K562 (cell line): ENCODE data around the gene HMBS. TPM values are rescaled to one million over a fixed set of nuclear protein-coding genes. Genes with fewer than 3 reads are reported as not detected.

Experiments
- ATF2 ChIP-seq: sonication (generic); formaldehyde crosslinking; IDR thresholded peaks from 2 replicates; pipeline ENCODE4 v1.8.1; 2022; ENCODE audit warnings: missing genetic modification reagents
- CREB1 ChIP-seq, 2 experiments: sonication (generic) in 1 of 2; formaldehyde crosslinking in 1 of 2; IDR thresholded peaks; 2 replicates each; pipeline versions ENCODE4 v1.6.1 to v1.8.0; 2012 to 2022; ENCODE audit warnings: inconsistent platforms in 1 of 2, mild to moderate bottlenecking in 1 of 2, missing genetic modification reagents in 1 of 2, moderate library complexity in 1 of 2
- GATAD2B ChIP-seq: fragments of 450-650 bp; IDR thresholded peaks from 2 replicates; pipeline ENCODE4 v1.6.1; 2017; ENCODE audit warnings: mild to moderate bottlenecking, borderline replicate concordance
- GTF2B ChIP-seq: IDR thresholded peaks from 2 replicates; pipeline ENCODE4 v1.6.1; 2011; ENCODE audit not compliant: insufficient read length; ENCODE audit errors: extremely low read depth
- HNRNPL ChIP-seq: fragments of 200-400 bp; formaldehyde crosslinking; IDR thresholded peaks from 2 replicates; pipeline ENCODE4 v1.6.1; 2017; ENCODE audit warnings: low read depth, mild to moderate bottlenecking, low read length
- LCOR ChIP-seq: sonication (generic); formaldehyde crosslinking; IDR thresholded peaks from 2 replicates; pipeline ENCODE4 v1.8.0; 2022; ENCODE audit warnings: mild to moderate bottlenecking, missing genetic modification reagents
- MAX ChIP-seq: sonication (generic); formaldehyde crosslinking; IDR thresholded peaks from 2 replicates; pipeline ENCODE4 v1.9.0; 2022; ENCODE audit warnings: mild to moderate bottlenecking, missing genetic modification reagents
- NBN ChIP-seq: fragments of 450-650 bp; IDR thresholded peaks from 2 replicates; pipeline ENCODE4 v1.6.1; 2016; ENCODE audit warnings: low read depth, mild to moderate bottlenecking
- NR1H2 ChIP-seq: sonication (generic); formaldehyde crosslinking; IDR thresholded peaks from 2 replicates; pipeline ENCODE4 v1.4.0; 2020; ENCODE audit warnings: mild to moderate bottlenecking, missing genetic modification reagents
- PCBP2 ChIP-seq: fragments of 200-400 bp; formaldehyde crosslinking; IDR thresholded peaks from 2 replicates; pipeline ENCODE4 v1.6.1; 2018; ENCODE audit warnings: low read length, low read depth, mild to moderate bottlenecking, moderate library complexity; ENCODE audit not compliant: poor library complexity, severe bottlenecking
- PHF8 ChIP-seq: fragments of 200-600 bp; sonication (generic); IDR thresholded peaks from 2 replicates; pipeline ENCODE4 v1.6.1; 2012; ENCODE audit warnings: mixed run types, mild to moderate bottlenecking, inconsistent platforms, low read length, moderate library complexity, borderline replicate concordance
- POLR2B ChIP-seq: fragments of 450-650 bp; IDR thresholded peaks from 2 replicates; pipeline ENCODE4 v1.6.1; 2018; ENCODE audit warnings: low read depth; ENCODE audit not compliant: partially characterized antibody
- SIRT6 ChIP-seq: IDR thresholded peaks from one replicate; pipeline ENCODE4 v1.6.1; 2012; ENCODE audit warnings: low read depth, mild to moderate bottlenecking, control low read depth, inconsistent platforms, low read length, moderate library complexity
- SP1 ChIP-seq: sonication (generic); formaldehyde crosslinking; IDR thresholded peaks from 2 replicates; pipeline ENCODE4 v1.8.1; 2022; ENCODE audit warnings: mild to moderate bottlenecking, missing genetic modification reagents
- TEAD4 ChIP-seq, 2 experiments: sonication (generic) in 1 of 2; formaldehyde crosslinking in 1 of 2; IDR thresholded peaks; 2 replicates each; pipeline versions ENCODE4 v1.6.1 to v1.8.0; 2012 to 2022; ENCODE audit warnings: borderline replicate concordance in 1 of 2, inconsistent platforms in 1 of 2, low read length in 1 of 2, mild to moderate bottlenecking in 1 of 2, missing genetic modification reagents in 1 of 2
- TSC22D4 ChIP-seq: fragments of 450-650 bp; IDR thresholded peaks from 2 replicates; pipeline ENCODE4 v1.6.1; 2016; ENCODE audit warnings: missing genetic modification characterization, missing biosample characterization, control low read depth
- XRCC4 ChIP-seq: IDR thresholded peaks from one replicate; pipeline ENCODE4 v1.6.1; 2011; ENCODE audit not compliant: insufficient read depth, insufficient read length; ENCODE audit errors: extremely low read depth
- ZNF184 ChIP-seq: sonication (generic); formaldehyde crosslinking; IDR thresholded peaks from 2 replicates; pipeline ENCODE4 v1.5.0; 2020; ENCODE audit warnings: missing genetic modification reagents
- ZNF347 ChIP-seq: fragments of 450-650 bp; formaldehyde crosslinking; IDR thresholded peaks from 2 replicates; pipeline ENCODE4 v1.4.0; 2020; ENCODE audit warnings: low read depth, mild to moderate bottlenecking, moderate library complexity
- ZZZ3 ChIP-seq: fragments of 450-650 bp; IDR thresholded peaks from 2 replicates; pipeline ENCODE4 v1.6.1; 2016; ENCODE audit warnings: antibody characterized with exemption, mild to moderate bottlenecking, moderate library complexity
- polyA plus RNA-seq, 8 experiments: library from polyadenylated mRNA; depleted of rRNA in 4 of 8; stranded (reverse) in 5 of 8; unstranded in 3 of 8; fragments of >200 nt; fragmentation: Nextera tagmentation in 2 of 8; fragmentation: Illumina TruSeq in 1 of 8; extraction: Ambion mirVana in 2 of 8; extraction: Trizol in 1 of 8; gene quantifications; 2 replicates each; pipeline versions ENCODE4 v1.2.1 to v1.2.3, GENCODE V29; 2011 to 2014; ENCODE audit warnings: inconsistent platforms in 1 of 8, missing spikeins in 1 of 8
- total RNA-seq, 7 experiments: library from RNA; depleted of rRNA in 6 of 7; stranded (reverse); fragments of >200 nt in 6 of 7; fragmentation: Illumina TruSeq in 2 of 7; extraction: Trizol in 2 of 7; gene quantifications; 2 replicates each; pipeline versions ENCODE4 v1.2.1 to v1.2.3, GENCODE V29; 2011 to 2021; ENCODE audit warnings: low replicate concordance in 1 of 7

The HMBS gene
- total and polyA plus RNA-seq, 9 of the 15 experiments (the other 6 are each of a cell fraction or from before 2014, with no cell fraction given), result 56.9 to 385 (median 286) TPM

- TF ChIP-seq ZZZ3, result no peak
- TF ChIP-seq GATAD2B, result no peak
- 0 out of 2 replicates have a peak, but pooled peaks have one; percentile 39 for TF ChIP-seq SP1 (CRISPR knock-in tag)
- TF ChIP-seq PCBP2, result no peak
- peak; percentile 26; the same call in 1 of the 2 replicates for TF ChIP-seq LCOR
- TF ChIP-seq MAX (CRISPR knock-in tag), result no peak
- no peak; the same call in 1 of the 2 replicates for TF ChIP-seq CREB1 (IDR thresholded peaks at IDR 0.05)
- TF ChIP-seq CREB1 (CRISPR knock-in tag; IDR thresholded peaks at IDR 0.05), result no peak
- TF ChIP-seq NR1H2 (CRISPR knock-in tag), result no peak
- TF ChIP-seq TEAD4 (IDR thresholded peaks at IDR 0.05; ENCODE audit: low read length), result 0 out of 2 replicates have a peak, but pooled peaks have one; percentile 3
- TF ChIP-seq TEAD4 (CRISPR knock-in tag; IDR thresholded peaks at IDR 0.05; ENCODE audit: borderline replicate concordance), result no peak
- TF ChIP-seq NBN, result no peak
- TF ChIP-seq XRCC4, result no peak
- no peak for TF ChIP-seq SIRT6
- TF ChIP-seq ZNF347 (CRISPR knock-in tag), result no peak
- no peak for TF ChIP-seq POLR2B
- no peak for TF ChIP-seq ZNF184 (CRISPR knock-in tag)
- no peak for TF ChIP-seq TSC22D4
- TF ChIP-seq ATF2, result no peak
- TF ChIP-seq GTF2B, result no peak
- peak; percentile 74; the same call in 1 of the 2 replicates for TF ChIP-seq HNRNPL
- no peak for TF ChIP-seq PHF8
Measured at GRCh38 chr11:119092880-119093842, 8.5 kb downstream of the HMBS start (continued).
